Ishikawa (cell line): ENCODE measurements around the gene TNFAIP1.

Experiments
- CEBPB ChIP-seq: IDR thresholded peaks from 2 replicates; pipeline ENCODE4 v1.6.1; 2012
- CREB1 ChIP-seq: IDR thresholded peaks from 2 replicates; pipeline ENCODE4 v1.6.1; 2012; ENCODE audit warnings: low read depth
- EGR1 ChIP-seq: IDR thresholded peaks from 2 replicates; pipeline ENCODE4 v1.6.1; 2012
- EP300 ChIP-seq: IDR thresholded peaks from 2 replicates; pipeline ENCODE4 v1.6.1; 2012; ENCODE audit warnings: borderline replicate concordance
- FOXM1 ChIP-seq: IDR thresholded peaks from 2 replicates; pipeline ENCODE4 v1.6.1; 2012; ENCODE audit warnings: low read depth, borderline replicate concordance
- NFIC ChIP-seq: IDR thresholded peaks from 2 replicates; pipeline ENCODE4 v1.6.1; 2012
- RAD21 ChIP-seq: IDR thresholded peaks from 2 replicates; pipeline ENCODE4 v1.6.1; 2012; ENCODE audit warnings: low read depth
- TAF1 ChIP-seq: IDR thresholded peaks from 2 replicates; pipeline ENCODE4 v1.6.1; 2012; ENCODE audit warnings: low read depth, mild to moderate bottlenecking
- TCF12 ChIP-seq: IDR thresholded peaks from 2 replicates; pipeline ENCODE4 v1.6.1; 2012; ENCODE audit warnings: low read depth
- TEAD4 ChIP-seq: IDR thresholded peaks from 2 replicates; pipeline ENCODE4 v1.6.1; 2012
- YY1 ChIP-seq: IDR thresholded peaks from 2 replicates; pipeline ENCODE4 v1.6.1; 2012; ENCODE audit warnings: low read depth
- ZBTB7A ChIP-seq: IDR thresholded peaks from 2 replicates; pipeline ENCODE4 v1.6.1; 2012; ENCODE audit warnings: low read depth
- TF ChIP-seq, protein P1 (sequence below): IDR thresholded peaks from 2 replicates; pipeline ENCODE4 v1.6.1; 2012
- TF ChIP-seq, protein P2 (sequence below): IDR thresholded peaks from 2 replicates; pipeline ENCODE4 v1.6.1; 2012; ENCODE audit warnings: low read depth, mild to moderate bottlenecking
- TF ChIP-seq, protein P3 (sequence below): IDR thresholded peaks from 2 replicates; pipeline ENCODE4 v1.6.1; 2012

TNFAIP1 gene

DNA sequence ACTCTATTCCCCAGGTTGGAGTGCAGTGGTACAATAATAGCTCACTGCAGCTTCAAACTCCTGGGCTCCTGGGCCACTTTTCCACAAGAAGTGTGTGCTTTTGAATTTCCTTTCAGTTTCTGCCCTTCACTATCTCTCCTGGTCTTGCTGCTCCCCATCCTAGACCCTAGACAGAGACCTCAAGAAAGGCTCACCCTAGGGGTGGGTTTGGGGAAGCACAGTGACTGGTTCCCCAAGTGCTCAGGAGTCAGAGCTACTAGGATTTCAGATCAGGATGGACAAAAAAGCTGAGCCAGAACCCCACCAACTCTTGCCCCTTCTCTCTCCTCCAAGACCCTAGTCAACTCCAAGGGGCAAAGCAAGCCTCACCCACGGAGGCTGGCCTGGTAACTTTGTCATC is 31.0 kb downstream of the TNFAIP1 start:
- TF ChIP-seq FOXM1, result no peak
- no peak for TF ChIP-seq EGR1
- TF ChIP-seq, protein P1, sequence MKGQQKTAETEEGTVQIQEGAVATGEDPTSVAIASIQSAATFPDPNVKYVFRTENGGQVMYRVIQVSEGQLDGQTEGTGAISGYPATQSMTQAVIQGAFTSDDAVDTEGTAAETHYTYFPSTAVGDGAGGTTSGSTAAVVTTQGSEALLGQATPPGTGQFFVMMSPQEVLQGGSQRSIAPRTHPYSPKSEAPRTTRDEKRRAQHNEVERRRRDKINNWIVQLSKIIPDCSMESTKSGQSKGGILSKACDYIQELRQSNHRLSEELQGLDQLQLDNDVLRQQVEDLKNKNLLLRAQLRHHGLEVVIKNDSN, result no peak
- TF ChIP-seq RAD21, result no peak
- no peak for TF ChIP-seq TAF1
- TF ChIP-seq, protein P2, sequence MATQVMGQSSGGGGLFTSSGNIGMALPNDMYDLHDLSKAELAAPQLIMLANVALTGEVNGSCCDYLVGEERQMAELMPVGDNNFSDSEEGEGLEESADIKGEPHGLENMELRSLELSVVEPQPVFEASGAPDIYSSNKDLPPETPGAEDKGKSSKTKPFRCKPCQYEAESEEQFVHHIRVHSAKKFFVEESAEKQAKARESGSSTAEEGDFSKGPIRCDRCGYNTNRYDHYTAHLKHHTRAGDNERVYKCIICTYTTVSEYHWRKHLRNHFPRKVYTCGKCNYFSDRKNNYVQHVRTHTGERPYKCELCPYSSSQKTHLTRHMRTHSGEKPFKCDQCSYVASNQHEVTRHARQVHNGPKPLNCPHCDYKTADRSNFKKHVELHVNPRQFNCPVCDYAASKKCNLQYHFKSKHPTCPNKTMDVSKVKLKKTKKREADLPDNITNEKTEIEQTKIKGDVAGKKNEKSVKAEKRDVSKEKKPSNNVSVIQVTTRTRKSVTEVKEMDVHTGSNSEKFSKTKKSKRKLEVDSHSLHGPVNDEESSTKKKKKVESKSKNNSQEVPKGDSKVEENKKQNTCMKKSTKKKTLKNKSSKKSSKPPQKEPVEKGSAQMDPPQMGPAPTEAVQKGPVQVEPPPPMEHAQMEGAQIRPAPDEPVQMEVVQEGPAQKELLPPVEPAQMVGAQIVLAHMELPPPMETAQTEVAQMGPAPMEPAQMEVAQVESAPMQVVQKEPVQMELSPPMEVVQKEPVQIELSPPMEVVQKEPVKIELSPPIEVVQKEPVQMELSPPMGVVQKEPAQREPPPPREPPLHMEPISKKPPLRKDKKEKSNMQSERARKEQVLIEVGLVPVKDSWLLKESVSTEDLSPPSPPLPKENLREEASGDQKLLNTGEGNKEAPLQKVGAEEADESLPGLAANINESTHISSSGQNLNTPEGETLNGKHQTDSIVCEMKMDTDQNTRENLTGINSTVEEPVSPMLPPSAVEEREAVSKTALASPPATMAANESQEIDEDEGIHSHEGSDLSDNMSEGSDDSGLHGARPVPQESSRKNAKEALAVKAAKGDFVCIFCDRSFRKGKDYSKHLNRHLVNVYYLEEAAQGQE, result no peak
- TF ChIP-seq CREB1, result no peak
- no peak for TF ChIP-seq NFIC
- TF ChIP-seq TEAD4, result no peak
- no peak for TF ChIP-seq ZBTB7A
- TF ChIP-seq, protein P3, sequence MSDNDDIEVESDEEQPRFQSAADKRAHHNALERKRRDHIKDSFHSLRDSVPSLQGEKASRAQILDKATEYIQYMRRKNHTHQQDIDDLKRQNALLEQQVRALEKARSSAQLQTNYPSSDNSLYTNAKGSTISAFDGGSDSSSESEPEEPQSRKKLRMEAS, result no peak
- TF ChIP-seq CEBPB, result no peak
- no peak for TF ChIP-seq YY1
- no peak for TF ChIP-seq EP300
- TF ChIP-seq TCF12, result no peak

DNA sequence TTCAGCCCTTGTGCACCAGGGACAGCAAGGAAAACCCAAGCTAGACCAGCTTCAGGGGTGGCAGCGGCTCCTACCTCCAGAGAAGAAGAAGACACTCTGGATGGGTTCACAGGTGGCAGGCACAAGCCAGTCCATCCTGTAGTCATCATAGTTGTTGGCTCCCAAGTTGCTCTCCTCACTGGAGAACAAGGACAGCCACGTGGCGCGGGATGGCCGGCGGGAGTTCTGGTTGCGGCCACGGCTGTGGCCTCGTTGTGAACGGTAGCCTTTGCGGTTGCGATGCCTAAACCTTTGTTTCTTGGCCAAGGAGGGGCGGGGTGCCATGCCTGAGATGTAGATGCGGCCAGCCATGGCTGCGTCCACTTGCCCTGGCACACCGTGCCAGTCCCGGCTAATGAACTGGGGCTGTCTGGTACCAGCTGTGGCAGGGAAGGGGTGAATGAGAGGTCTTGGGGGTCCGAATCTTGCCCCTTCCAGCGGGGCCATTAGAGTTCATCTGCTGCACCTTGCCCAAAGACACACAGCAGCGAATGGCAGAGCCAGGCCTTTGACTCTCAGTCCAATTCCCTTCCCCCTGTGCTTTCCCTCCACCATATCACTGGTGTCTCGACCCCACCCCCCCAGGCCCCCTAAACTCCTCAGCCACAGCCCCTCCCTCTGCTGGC is 32.2 kb downstream of the TNFAIP1 start:
- TF ChIP-seq EP300 (no peak), TEAD4 (no peak), EGR1 (no peak), TCF12 (no peak), ZBTB7A (no peak), CEBPB (no peak), NFIC (no peak), TAF1 (no peak), RAD21 (no peak)
- TF ChIP-seq, protein P3, result no peak
- TF ChIP-seq, protein P1, result no peak

DNA sequence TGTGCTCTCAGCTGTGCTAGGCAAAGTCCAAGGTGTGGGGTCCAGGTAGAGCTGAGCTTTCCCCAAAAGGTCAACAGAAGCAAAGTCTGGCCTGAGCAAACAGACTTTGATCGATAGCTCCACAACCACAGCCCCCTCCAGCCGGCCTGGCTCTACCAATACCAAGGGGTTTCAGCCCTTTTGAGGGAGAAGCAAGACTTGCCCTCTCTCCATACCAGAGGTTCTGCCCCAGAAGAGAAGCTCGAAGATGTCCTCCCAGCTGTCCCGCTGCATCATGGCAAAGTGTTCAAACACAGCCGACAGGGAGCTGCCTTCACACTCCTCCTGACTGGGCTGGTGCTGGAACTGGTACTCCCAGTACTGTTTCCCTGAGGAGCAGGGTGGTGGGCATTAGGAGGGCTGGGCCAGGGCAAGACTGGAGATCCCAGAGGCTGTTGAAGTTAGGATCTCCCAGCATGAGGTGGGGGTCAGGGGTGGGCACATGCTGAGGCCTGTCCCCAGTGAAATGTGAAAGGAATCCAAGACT is 32.8 kb downstream of the TNFAIP1 start:
- TF ChIP-seq ZBTB7A (no peak), CREB1 (no peak), TEAD4 (no peak), CEBPB (no peak), TCF12 (no peak)

DNA sequence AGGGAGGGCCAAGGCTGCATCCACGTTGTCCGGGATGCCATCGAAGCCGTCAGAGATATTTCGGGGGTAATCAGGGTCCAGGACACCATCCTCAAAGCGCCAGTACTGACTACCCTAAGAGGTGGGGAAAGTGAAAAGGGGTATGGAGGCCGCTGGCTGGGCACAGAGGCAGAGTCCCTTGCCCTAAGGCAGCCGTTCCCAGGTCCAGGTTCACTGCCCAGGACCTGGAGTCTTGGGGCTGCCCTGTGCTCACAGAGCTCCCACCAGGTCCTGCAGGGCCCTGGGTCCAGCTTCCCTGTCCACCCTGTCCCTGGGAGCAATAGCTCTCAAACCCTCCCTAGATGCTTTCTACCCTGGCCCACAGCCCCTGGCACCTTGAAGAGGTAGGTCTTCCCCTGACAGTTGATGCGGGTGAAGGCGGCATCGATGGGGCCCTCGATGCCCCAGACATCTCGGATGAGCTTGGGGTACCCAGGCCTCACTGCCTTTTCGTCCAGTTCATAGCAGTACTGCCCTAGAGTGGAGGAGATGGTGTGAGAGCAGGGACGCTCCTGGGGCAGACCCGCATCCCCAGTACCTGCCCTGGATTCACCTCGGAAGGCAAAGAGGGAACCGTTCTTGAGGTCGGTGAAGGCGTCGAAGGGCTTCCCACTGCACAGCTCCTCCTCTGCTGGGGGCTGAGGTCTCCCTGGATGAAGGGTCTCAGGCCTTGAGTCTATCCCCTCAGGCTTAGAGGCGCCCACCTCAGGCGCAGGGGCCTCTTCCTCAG is 33.5 kb downstream of the TNFAIP1 start:
- no peak for TF ChIP-seq CREB1
- TF ChIP-seq NFIC, result no peak
- TF ChIP-seq TEAD4, result no peak
- TF ChIP-seq RAD21, result no peak
- TF ChIP-seq, protein P2, result no peak
- TF ChIP-seq, protein P3, result no peak
- no peak for TF ChIP-seq FOXM1
- TF ChIP-seq, protein P1, result no peak
- TF ChIP-seq TCF12, result no peak
- TF ChIP-seq EP300, result no peak
- no peak for TF ChIP-seq TAF1
- TF ChIP-seq EGR1, result no peak
- TF ChIP-seq YY1, result no peak
- no peak for TF ChIP-seq ZBTB7A
- no peak for TF ChIP-seq CEBPB

DNA sequence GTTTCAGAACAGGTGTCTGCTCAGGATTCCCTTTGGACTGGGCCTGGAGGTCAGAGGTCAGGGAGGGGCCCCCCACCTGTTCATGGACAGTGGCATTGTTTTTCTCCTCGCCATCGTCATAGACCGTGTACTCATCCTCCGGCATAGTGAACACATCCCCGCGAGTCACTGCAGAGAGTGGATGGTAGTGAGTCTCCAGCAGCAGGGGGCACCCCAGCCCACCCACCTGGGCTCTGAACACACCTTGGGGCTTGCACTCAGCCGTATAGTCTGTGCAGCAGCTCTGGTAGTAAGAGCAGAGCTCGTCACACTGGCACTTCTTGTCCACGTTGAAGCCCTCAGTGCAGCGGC is 34.1 kb downstream of the TNFAIP1 start:
- TF ChIP-seq RAD21 (no peak), FOXM1 (no peak), YY1 (no peak), CREB1 (no peak), ZBTB7A (no peak), NFIC (no peak), TAF1 (no peak), EGR1 (no peak), EP300 (no peak), TEAD4 (no peak)
- TF ChIP-seq, protein P1, result no peak
